Endodermal cell (in vitro differentiated cells): ENCODE results near the gene FXYD6. TPM values are rescaled to one million over a fixed set of nuclear protein-coding genes. Genes with fewer than 3 reads are reported as not detected.

ENCODE experiments used
- DNase-seq: peaks from one replicate; pipeline ENCODE4 v3.0.0-alpha.2; 2017
- H3K27ac ChIP-seq: 2 replicates; pipeline ENCODE4 v1.5.1; 2013; ENCODE audit warnings: mild to moderate bottlenecking, low read depth, low read length, moderate library complexity
- H3K27me3 ChIP-seq: 2 replicates; pipeline ENCODE4 v1.6.1; 2013; ENCODE audit warnings: mild to moderate bottlenecking, low read length, moderate library complexity; ENCODE audit not compliant: insufficient read depth, control insufficient read depth, poor library complexity, severe bottlenecking
- H3K36me3 ChIP-seq: 2 replicates; pipeline ENCODE4 v1.7.0; 2013; ENCODE audit warnings: mild to moderate bottlenecking, low read length, moderate library complexity; ENCODE audit not compliant: control insufficient read depth, insufficient read depth
- H3K4me1 ChIP-seq: one replicate; pipeline ENCODE4 v1.7.0; 2013; ENCODE audit warnings: low read length; ENCODE audit not compliant: control insufficient read depth, insufficient read depth
- H3K4me3 ChIP-seq: 2 replicates; pipeline ENCODE4 v1.5.1; 2013; ENCODE audit warnings: mild to moderate bottlenecking, low read length, moderate library complexity
- H3K9ac ChIP-seq: 2 replicates; pipeline ENCODE4 v1.6.1; 2013; ENCODE audit warnings: mild to moderate bottlenecking, low read length, moderate library complexity; ENCODE audit not compliant: poor library complexity, severe bottlenecking; ENCODE audit errors: extremely low read depth
- H3K9me3 ChIP-seq: 2 replicates; pipeline ENCODE4 v1.6.1; 2013; ENCODE audit warnings: mild to moderate bottlenecking, low read length, moderate library complexity; ENCODE audit not compliant: control insufficient read depth
- H3K27ac Mint-ChIP-seq: 2 replicates; pipeline ENCODE4 v1.8.0; 2020; ENCODE audit warnings: mixed read lengths
- H3K27me3 Mint-ChIP-seq: 2 replicates; pipeline ENCODE4 v1.8.0; 2021; ENCODE audit warnings: mild to moderate bottlenecking, mixed read lengths; ENCODE audit not compliant: insufficient read depth
- H3K36me3 Mint-ChIP-seq: 2 replicates; pipeline ENCODE4 v1.8.0; 2020; ENCODE audit warnings: low read depth, mixed read lengths
- H3K4me1 Mint-ChIP-seq: 2 replicates; pipeline ENCODE4 v1.8.0; 2020; ENCODE audit warnings: mixed read lengths
- H3K4me3 Mint-ChIP-seq: 2 replicates; pipeline ENCODE4 v1.8.0; 2020; ENCODE audit warnings: mild to moderate bottlenecking, moderate library complexity, mixed read lengths
- H3K9me3 Mint-ChIP-seq: 2 replicates; pipeline ENCODE4 v1.8.0; 2020; ENCODE audit warnings: mild to moderate bottlenecking, mixed read lengths
- WGBS, 2 experiments: methylation state at CpG; one replicate each; pipeline versions ENCODE4 v1.1.5 to v1.1.7; 2013; ENCODE audit warnings: missing lambda C conversion rate in 2 of 2, mixed read lengths in 1 of 2; ENCODE audit not compliant: insufficient coverage in 1 of 2, insufficient read length in 1 of 2; 5-methylcytosine and 5-hydroxymethylcytosine counted together
- total RNA-seq, 2 donors: library from RNA; stranded (reverse); fragmentation: NEBNext Ultra II Directional in 1 of 2; extraction: Animal tissue kit (Norgen Biotek cat#: 25700) in 1 of 2; gene quantifications; 2 replicates in 1 of 2; 3 replicates in 1 of 2; pipeline ENCODE4 v1.2.1, GENCODE V29; 2021
- TF ChIP-seq, protein P1 (sequence below): fragments of 200-600 bp; sonication (generic); conservative IDR thresholded peaks from 2 replicates; pipeline ENCODE4 v1.5.0; 2021; ENCODE audit warnings: antibody characterized with exemption, mild to moderate bottlenecking

FXYD6 gene
- total RNA-seq, 2 donors from 2014 or later, result 54.1 to 61.8 TPM

DNA sequence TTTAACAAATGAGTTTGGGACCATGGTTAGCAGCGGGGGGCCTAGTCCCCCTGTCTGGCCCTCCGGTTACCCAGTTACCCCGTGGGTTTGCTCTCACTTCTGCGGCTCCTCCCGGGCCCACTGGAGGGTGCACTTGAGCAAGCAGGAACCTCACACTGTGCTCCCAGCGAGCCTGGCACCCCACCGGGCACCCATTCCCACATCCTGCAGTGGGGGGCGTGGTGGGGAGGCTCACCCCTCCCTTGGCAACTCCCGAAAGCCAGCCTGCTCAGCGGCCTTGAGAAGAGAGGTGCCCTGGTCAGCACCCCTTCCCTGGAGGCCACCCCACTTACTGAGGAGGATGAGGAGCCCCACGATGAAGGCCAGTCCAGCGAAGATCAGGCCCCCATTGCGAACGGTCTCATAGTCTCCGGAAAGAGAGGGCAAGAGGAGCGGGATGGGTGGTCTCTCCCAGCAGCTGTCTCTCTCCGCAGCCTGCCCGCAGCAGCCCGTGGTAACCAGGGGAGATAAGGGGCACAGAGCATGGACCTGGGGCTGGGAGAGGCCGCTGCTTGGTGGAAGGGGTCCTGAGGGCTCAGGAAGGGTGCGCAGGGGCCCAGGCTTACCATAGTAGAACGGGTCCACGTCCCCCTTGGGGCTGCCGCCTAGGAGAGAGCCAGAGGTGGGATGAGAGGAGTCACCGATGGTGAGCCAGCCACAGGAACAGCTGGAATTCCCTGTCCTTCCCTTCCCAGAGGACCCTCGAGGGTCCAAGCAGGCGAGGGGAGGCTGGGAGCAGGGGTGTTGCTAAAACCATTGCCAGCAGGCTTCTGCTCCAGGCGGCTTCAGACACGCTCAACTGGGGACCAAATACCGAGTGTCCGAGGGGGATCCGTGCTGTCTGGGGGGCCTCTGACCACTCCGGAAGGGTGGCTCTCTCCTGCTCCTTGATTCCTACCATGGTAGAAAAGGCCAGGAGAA lies 54.1 kb downstream of the FXYD6 start:
- Mint-ChIP-seq H3K9me3 (no peaks in the 10 kb centered on the region), H3K36me3 (no peaks in the 10 kb centered on the region), H3K27me3 (peaks cover 9% of the 10 kb centered on the region), H3K4me1 (peaks cover 50% of the 10 kb centered on the region), H3K4me3 (no peak overlapping the region), H3K27ac (no peak overlapping the region)
- DNase-seq, result peak; percentile 87
- Histone ChIP-seq H3K4me3 (no peak overlapping the region), H3K27ac (no peak overlapping the region), H3K9me3 (no peaks in the 10 kb centered on the region), H3K9ac (no peak overlapping the region), H3K36me3 (no peaks in the 10 kb centered on the region), H3K27me3 (no peaks in the 10 kb centered on the region), H3K4me1 (peaks cover 7% of the 10 kb centered on the region)
- TF ChIP-seq, protein P1, sequence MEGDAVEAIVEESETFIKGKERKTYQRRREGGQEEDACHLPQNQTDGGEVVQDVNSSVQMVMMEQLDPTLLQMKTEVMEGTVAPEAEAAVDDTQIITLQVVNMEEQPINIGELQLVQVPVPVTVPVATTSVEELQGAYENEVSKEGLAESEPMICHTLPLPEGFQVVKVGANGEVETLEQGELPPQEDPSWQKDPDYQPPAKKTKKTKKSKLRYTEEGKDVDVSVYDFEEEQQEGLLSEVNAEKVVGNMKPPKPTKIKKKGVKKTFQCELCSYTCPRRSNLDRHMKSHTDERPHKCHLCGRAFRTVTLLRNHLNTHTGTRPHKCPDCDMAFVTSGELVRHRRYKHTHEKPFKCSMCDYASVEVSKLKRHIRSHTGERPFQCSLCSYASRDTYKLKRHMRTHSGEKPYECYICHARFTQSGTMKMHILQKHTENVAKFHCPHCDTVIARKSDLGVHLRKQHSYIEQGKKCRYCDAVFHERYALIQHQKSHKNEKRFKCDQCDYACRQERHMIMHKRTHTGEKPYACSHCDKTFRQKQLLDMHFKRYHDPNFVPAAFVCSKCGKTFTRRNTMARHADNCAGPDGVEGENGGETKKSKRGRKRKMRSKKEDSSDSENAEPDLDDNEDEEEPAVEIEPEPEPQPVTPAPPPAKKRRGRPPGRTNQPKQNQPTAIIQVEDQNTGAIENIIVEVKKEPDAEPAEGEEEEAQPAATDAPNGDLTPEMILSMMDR, result peak; percentile 81
- whole genome bisulfite sequencing, 2 experiments, result 82 to 87% methylated on average over 12 to 33 of the region's 33 CpGs

DNA sequence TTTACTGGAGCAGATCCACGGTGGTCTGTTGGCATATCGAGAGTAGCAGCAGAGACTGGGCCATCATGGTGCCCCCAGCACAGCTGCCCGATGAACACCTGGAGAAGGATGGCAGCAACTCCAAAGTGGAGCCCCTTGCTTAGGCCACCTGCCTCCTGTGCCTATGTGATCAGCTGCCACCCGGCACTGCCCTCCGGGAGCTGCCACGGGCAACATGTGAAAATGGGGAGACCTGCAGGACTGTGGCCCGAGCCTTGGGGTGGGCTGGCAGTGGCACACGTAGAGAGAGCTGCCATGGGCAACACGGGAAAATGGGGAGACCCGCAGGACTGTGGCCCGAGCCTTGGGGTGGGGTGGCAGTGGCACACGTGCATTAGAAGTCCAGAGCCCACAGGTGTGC lies 55.0 kb downstream of the FXYD6 start:
- no peaks in the 10 kb centered on the region for H3K36me3 ChIP-seq
- TF ChIP-seq, protein P1, result no peak
- peaks cover 51% of the 10 kb centered on the region for H3K4me1 Mint-ChIP-seq
- H3K27me3 Mint-ChIP-seq, result peaks cover 9% of the 10 kb centered on the region
- no peak for DNase-seq
- H3K9me3 ChIP-seq, result no peaks in the 10 kb centered on the region
- no peaks in the 10 kb centered on the region for H3K27me3 ChIP-seq
- H3K4me3 Mint-ChIP-seq, result no peak overlapping the region
- no peaks in the 10 kb centered on the region for H3K36me3 Mint-ChIP-seq
- H3K4me3 ChIP-seq, result no peak overlapping the region
- no peak overlapping the region for H3K27ac Mint-ChIP-seq
- no peak overlapping the region for H3K27ac ChIP-seq
- no peaks in the 10 kb centered on the region for H3K9me3 Mint-ChIP-seq
- H3K4me1 ChIP-seq, result peaks cover 8% of the 10 kb centered on the region
- H3K9ac ChIP-seq, result no peak overlapping the region
- 89 to 90% methylated on average over 5 to 12 of the region's 12 CpGs for WGBS, 2 experiments

DNA sequence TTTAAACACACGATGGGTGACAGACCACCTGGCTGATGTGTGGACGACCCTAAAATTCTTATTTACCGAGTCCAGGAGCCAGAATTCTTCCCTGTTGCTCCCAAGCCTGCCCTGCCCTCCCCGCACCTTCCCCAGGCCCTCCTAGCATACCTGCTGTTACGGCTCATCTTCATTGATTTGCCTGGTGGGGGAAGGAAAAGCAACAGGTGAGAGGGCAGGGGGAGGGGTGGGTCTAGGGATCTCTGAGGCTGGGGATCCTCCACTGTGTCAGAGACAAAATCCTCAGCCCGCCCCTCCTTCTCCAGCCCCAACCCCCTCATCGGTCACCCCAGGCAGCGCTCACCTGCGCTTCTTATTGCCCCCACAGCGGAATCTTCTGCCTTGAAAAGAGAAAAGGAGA lies 55.9 kb downstream of the FXYD6 start:
- H3K36me3 Mint-ChIP-seq, result no peaks in the 10 kb centered on the region
- H3K36me3 ChIP-seq, result no peaks in the 10 kb centered on the region
- no peaks in the 10 kb centered on the region for H3K9me3 Mint-ChIP-seq
- H3K27ac Mint-ChIP-seq, result no peak overlapping the region
- H3K9ac ChIP-seq, result no peak overlapping the region
- H3K27me3 Mint-ChIP-seq, result peaks cover 6% of the 10 kb centered on the region
- TF ChIP-seq, protein P1, result no peak
- no peaks in the 10 kb centered on the region for H3K27me3 ChIP-seq
- DNase-seq, result peak; percentile 74
- peak overlapping the region; percentile 3 for H3K4me3 Mint-ChIP-seq
- H3K4me1 ChIP-seq, result peaks cover 17% of the 10 kb centered on the region
- H3K9me3 ChIP-seq, result no peaks in the 10 kb centered on the region
- no peak overlapping the region for H3K27ac ChIP-seq
- WGBS, 2 experiments, result 80 to 81% methylated on average over 5 to 10 of the region's 10 CpGs
- no peak overlapping the region for H3K4me3 ChIP-seq
- H3K4me1 Mint-ChIP-seq, result peaks cover 60% of the 10 kb centered on the region
